HEK293 (cell line): Measurements from ENCODE around the gene CEBPE.

Source experiments
- BCL11A ChIP-seq: fragments of 450-650 bp; formaldehyde crosslinking; IDR thresholded peaks from 2 replicates; pipeline ENCODE4 v1.5.1; 2016; ENCODE audit warnings: low read depth, missing biosample characterization, missing genetic modification characterization
- HOXC10 ChIP-seq: sonication (generic); formaldehyde crosslinking; IDR thresholded peaks from 2 replicates; pipeline ENCODE4 v1.8.1; 2023; ENCODE audit warnings: mild to moderate bottlenecking, missing genetic modification reagents
- IKZF3 ChIP-seq: fragments of 450-650 bp; IDR thresholded peaks from 2 replicates; pipeline ENCODE4 v1.5.0; 2018; ENCODE audit warnings: missing biosample characterization, mild to moderate bottlenecking, missing genetic modification characterization, moderate library complexity
- KLF1 ChIP-seq: fragments of 450-650 bp; formaldehyde crosslinking; IDR thresholded peaks from 2 replicates; pipeline ENCODE4 v1.5.1; 2016; ENCODE audit warnings: missing biosample characterization, missing genetic modification characterization
- OVOL3 ChIP-seq: fragments of 450-650 bp; formaldehyde crosslinking; IDR thresholded peaks from 2 replicates; pipeline ENCODE4 v1.5.1; 2016; ENCODE audit warnings: missing biosample characterization, missing genetic modification characterization
- SETDB1 ChIP-seq: IDR thresholded peaks from one replicate; pipeline ENCODE4 v1.6.1; 2017; ENCODE audit warnings: mild to moderate bottlenecking, low read length, moderate library complexity, mixed read lengths; ENCODE audit not compliant: insufficient read length
- SP3 ChIP-seq: fragments of 450-650 bp; formaldehyde crosslinking; IDR thresholded peaks from 2 replicates; pipeline ENCODE4 v1.5.1; 2016; ENCODE audit warnings: missing biosample characterization, missing genetic modification characterization
- YY1 ChIP-seq: fragments of 450-650 bp; formaldehyde crosslinking; IDR thresholded peaks from 2 replicates; pipeline ENCODE4 v1.5.1; 2018; ENCODE audit warnings: missing biosample characterization, missing genetic modification characterization
- ZBTB20 ChIP-seq: fragments of 450-650 bp; formaldehyde crosslinking; IDR thresholded peaks from 2 replicates; pipeline ENCODE4 v1.5.1; 2016; ENCODE audit warnings: missing biosample characterization, missing genetic modification characterization
- ZBTB21 ChIP-seq: fragments of 450-650 bp; formaldehyde crosslinking; IDR thresholded peaks from 2 replicates; pipeline ENCODE4 v1.5.1; 2017; ENCODE audit warnings: missing biosample characterization, missing genetic modification characterization
- ZIC2 ChIP-seq: fragments of 450-650 bp; formaldehyde crosslinking; IDR thresholded peaks from 2 replicates; pipeline ENCODE4 v1.5.1; 2016; ENCODE audit warnings: missing biosample characterization, missing genetic modification characterization
- ZNF10 ChIP-seq: fragments of 450-650 bp; formaldehyde crosslinking; IDR thresholded peaks from 2 replicates; pipeline ENCODE4 v1.5.1; 2017; ENCODE audit warnings: missing biosample characterization, missing genetic modification characterization
- ZNF146 ChIP-seq: fragments of 450-650 bp; formaldehyde crosslinking; IDR thresholded peaks from 2 replicates; pipeline ENCODE4 v1.5.1; 2016; ENCODE audit warnings: missing biosample characterization, missing genetic modification characterization
- ZNF202 ChIP-seq: fragments of 450-650 bp; formaldehyde crosslinking; IDR thresholded peaks from 2 replicates; pipeline ENCODE4 v1.5.1; 2016; ENCODE audit warnings: missing biosample characterization, missing genetic modification characterization, borderline replicate concordance
- ZNF248 ChIP-seq: fragments of 450-650 bp; formaldehyde crosslinking; IDR thresholded peaks from 2 replicates; pipeline ENCODE4 v1.5.1; 2017; ENCODE audit warnings: missing biosample characterization, missing genetic modification characterization
- ZNF341 ChIP-seq: fragments of 450-650 bp; formaldehyde crosslinking; IDR thresholded peaks from 2 replicates; pipeline ENCODE4; 2016; ENCODE audit warnings: low read depth, missing biosample characterization, missing genetic modification characterization
- ZNF354C ChIP-seq: fragments of 450-650 bp; formaldehyde crosslinking; IDR thresholded peaks from 2 replicates; pipeline ENCODE4 v1.5.1; 2016; ENCODE audit warnings: missing biosample characterization, missing genetic modification characterization, low read depth, borderline replicate concordance
- ZNF416 ChIP-seq: fragments of 450-650 bp; formaldehyde crosslinking; IDR thresholded peaks from 2 replicates; pipeline ENCODE4 v1.5.1; 2016; ENCODE audit warnings: missing biosample characterization, missing genetic modification characterization
- ZNF473 ChIP-seq: fragments of 450-650 bp; formaldehyde crosslinking; IDR thresholded peaks from 2 replicates; pipeline ENCODE4 v1.5.1; 2017; ENCODE audit warnings: missing biosample characterization, missing genetic modification characterization
- ZNF548 ChIP-seq: fragments of 450-650 bp; formaldehyde crosslinking; IDR thresholded peaks from 2 replicates; pipeline ENCODE4 v1.5.1; 2016; ENCODE audit warnings: missing biosample characterization, missing genetic modification characterization
- ZNF561 ChIP-seq: fragments of 450-650 bp; IDR thresholded peaks from 2 replicates; pipeline ENCODE4 v1.5.1; 2018; ENCODE audit warnings: missing biosample characterization, missing genetic modification characterization, borderline replicate concordance
- ZNF747 ChIP-seq: fragments of 450-650 bp; formaldehyde crosslinking; IDR thresholded peaks from 2 replicates; pipeline ENCODE4 v1.5.1; 2016; ENCODE audit warnings: missing biosample characterization, missing genetic modification characterization
- ZNF777 ChIP-seq: fragments of 450-650 bp; formaldehyde crosslinking; IDR thresholded peaks from 2 replicates; pipeline ENCODE4 v1.5.1; 2017; ENCODE audit warnings: missing biosample characterization, missing genetic modification characterization, borderline replicate concordance
- ZNF785 ChIP-seq: fragments of 450-650 bp; formaldehyde crosslinking; IDR thresholded peaks from 2 replicates; pipeline ENCODE4 v1.5.1; 2016; ENCODE audit warnings: missing biosample characterization, missing genetic modification characterization
- ZXDB ChIP-seq: fragments of 450-650 bp; formaldehyde crosslinking; IDR thresholded peaks from 2 replicates; pipeline ENCODE4 v1.5.1; 2016; ENCODE audit warnings: missing biosample characterization, missing genetic modification characterization
- TF ChIP-seq, protein P1 (sequence below): fragments of 450-650 bp; formaldehyde crosslinking; IDR thresholded peaks from 2 replicates; pipeline ENCODE4 v1.5.1; 2017; ENCODE audit warnings: missing biosample characterization, missing genetic modification characterization
- TF ChIP-seq, protein P2 (sequence below): fragments of 450-650 bp; formaldehyde crosslinking; conservative IDR thresholded peaks from 2 replicates; pipeline ENCODE4 v1.5.1; 2016; ENCODE audit warnings: low read depth, missing biosample characterization, missing genetic modification characterization
- TF ChIP-seq, protein P3 (sequence below): fragments of 450-650 bp; formaldehyde crosslinking; IDR thresholded peaks from 2 replicates; pipeline ENCODE4 v1.5.1; 2016; ENCODE audit warnings: missing biosample characterization, missing genetic modification characterization
- TF ChIP-seq, protein P4 (sequence below): fragments of 450-650 bp; formaldehyde crosslinking; IDR thresholded peaks from 2 replicates; pipeline ENCODE4 v1.5.1; 2016; ENCODE audit warnings: missing biosample characterization, missing genetic modification characterization
- TF ChIP-seq, protein P5 (sequence below): fragments of 450-650 bp; formaldehyde crosslinking; IDR thresholded peaks from 2 replicates; pipeline ENCODE4 v1.5.1; 2017; ENCODE audit warnings: missing biosample characterization, missing genetic modification characterization

CEBPE gene

DNA sequence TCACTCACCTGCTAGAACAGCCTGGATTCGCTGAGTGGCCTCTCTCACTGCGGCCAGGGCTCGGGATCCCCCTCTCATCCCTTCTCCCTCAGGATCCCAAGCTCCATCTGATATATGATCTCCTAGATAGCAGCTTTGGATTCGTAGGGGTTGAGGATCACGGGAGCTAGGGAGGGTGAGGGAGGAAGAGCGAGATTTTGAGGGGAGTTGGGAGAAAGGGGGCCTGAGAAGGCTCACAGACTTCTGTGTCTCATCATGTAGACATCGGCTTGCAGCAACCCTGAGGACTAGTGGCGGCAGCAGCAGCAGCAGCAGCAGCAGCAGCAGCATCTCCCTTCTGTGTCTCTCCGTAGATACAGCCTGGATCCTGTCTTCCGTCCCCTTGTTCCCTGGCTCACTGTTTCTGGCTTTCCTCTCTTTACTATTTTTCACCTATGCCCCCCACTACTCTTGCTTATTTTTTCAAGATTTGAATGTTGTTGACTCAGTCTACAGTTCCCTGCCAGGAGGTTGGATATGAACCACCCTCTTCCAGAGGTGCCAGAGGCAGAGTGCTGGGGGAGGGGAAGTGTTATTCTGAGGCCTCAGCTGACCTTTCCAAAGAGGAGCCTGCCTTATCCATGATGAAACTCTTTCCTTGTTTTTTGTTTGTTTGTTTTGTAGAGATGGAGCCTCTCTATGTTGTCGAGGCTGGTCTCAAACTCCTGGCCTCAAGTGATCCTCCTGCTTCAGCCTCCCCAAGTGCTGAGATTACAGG lies 14.3 kb downstream of the CEBPE start, which contains the start of gene CIROP (continued):
- TF ChIP-seq, protein P1, sequence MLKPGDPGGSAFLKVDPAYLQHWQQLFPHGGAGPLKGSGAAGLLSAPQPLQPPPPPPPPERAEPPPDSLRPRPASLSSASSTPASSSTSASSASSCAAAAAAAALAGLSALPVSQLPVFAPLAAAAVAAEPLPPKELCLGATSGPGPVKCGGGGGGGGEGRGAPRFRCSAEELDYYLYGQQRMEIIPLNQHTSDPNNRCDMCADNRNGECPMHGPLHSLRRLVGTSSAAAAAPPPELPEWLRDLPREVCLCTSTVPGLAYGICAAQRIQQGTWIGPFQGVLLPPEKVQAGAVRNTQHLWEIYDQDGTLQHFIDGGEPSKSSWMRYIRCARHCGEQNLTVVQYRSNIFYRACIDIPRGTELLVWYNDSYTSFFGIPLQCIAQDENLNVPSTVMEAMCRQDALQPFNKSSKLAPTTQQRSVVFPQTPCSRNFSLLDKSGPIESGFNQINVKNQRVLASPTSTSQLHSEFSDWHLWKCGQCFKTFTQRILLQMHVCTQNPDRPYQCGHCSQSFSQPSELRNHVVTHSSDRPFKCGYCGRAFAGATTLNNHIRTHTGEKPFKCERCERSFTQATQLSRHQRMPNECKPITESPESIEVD (tag by site-specific recombination): no peak
- TF ChIP-seq ZBTB20 (tag by site-specific recombination) (no peak), ZNF202 (no peak), ZNF747 (tag by site-specific recombination) (no peak), ZIC2 (tag by site-specific recombination) (no peak), ZXDB (tag by site-specific recombination) (no peak; the same call in 1 of the 2 replicates), ZBTB21 (no peak), HOXC10 (CRISPR knock-in tag) (no peak), ZNF548 (tag by site-specific recombination) (no peak), ZNF416 (no peak), ZNF561 (tag by site-specific recombination) (no peak; the same call in 1 of the 2 replicates), YY1 (tag by site-specific recombination) (no peak), ZNF341 (tag by site-specific recombination) (peak; percentile 55; the same call in 1 of the 2 replicates), ZNF146 (tag by site-specific recombination) (no peak), SP3 (tag by site-specific recombination) (no peak), KLF1 (tag by site-specific recombination) (no peak), BCL11A (tag by site-specific recombination) (no peak), OVOL3 (no peak), SETDB1 (no peak), ZNF354C (no peak), ZNF473 (tag by site-specific recombination) (no peak), ZNF777 (tag by site-specific recombination) (no peak), ZNF10 (tag by site-specific recombination) (0 out of 2 replicates have a peak, but pooled peaks have one; percentile 11), ZNF785 (no peak), IKZF3 (peak; percentile 64), ZNF248 (tag by site-specific recombination) (no peak)
- TF ChIP-seq, protein P2, sequence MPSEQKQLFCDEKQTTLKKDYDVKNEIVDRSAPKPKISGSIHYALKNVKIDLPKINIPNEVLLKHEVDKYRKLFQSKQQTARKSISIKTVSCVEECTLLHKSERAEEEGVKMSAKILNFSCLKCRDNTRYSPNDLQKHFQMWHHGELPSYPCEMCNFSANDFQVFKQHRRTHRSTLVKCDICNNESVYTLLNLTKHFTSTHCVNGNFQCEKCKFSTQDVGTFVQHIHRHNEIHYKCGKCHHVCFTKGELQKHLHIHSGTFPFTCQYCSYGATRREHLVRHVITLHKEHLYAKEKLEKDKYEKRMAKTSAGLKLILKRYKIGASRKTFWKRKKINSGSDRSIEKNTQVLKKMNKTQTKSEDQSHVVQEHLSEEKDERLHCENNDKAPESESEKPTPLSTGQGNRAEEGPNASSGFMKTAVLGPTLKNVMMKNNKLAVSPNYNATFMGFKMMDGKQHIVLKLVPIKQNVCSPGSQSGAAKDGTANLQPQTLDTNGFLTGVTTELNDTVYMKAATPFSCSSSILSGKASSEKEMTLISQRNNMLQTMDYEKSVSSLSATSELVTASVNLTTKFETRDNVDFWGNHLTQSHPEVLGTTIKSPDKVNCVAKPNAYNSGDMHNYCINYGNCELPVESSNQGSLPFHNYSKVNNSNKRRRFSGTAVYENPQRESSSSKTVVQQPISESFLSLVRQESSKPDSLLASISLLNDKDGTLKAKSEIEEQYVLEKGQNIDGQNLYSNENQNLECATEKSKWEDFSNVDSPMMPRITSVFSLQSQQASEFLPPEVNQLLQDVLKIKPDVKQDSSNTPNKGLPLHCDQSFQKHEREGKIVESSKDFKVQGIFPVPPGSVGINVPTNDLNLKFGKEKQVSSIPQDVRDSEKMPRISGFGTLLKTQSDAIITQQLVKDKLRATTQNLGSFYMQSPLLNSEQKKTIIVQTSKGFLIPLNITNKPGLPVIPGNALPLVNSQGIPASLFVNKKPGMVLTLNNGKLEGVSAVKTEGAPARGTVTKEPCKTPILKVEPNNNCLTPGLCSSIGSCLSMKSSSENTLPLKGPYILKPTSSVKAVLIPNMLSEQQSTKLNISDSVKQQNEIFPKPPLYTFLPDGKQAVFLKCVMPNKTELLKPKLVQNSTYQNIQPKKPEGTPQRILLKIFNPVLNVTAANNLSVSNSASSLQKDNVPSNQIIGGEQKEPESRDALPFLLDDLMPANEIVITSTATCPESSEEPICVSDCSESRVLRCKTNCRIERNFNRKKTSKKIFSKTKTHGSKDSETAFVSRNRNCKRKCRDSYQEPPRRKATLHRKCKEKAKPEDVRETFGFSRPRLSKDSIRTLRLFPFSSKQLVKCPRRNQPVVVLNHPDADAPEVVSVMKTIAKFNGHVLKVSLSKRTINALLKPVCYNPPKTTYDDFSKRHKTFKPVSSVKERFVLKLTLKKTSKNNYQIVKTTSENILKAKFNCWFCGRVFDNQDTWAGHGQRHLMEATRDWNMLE (tag by site-specific recombination): no peak
- TF ChIP-seq, protein P3, sequence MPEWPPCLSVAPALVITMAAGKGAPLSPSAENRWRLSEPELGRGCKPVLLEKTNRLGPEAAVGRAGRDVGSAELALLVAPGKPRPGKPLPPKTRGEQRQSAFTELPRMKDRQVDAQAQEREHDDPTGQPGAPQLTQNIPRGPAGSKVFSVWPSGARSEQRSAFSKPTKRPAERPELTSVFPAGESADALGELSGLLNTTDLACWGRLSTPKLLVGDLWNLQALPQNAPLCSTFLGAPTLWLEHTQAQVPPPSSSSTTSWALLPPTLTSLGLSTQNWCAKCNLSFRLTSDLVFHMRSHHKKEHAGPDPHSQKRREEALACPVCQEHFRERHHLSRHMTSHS (tag by site-specific recombination): no peak
- TF ChIP-seq, protein P4, sequence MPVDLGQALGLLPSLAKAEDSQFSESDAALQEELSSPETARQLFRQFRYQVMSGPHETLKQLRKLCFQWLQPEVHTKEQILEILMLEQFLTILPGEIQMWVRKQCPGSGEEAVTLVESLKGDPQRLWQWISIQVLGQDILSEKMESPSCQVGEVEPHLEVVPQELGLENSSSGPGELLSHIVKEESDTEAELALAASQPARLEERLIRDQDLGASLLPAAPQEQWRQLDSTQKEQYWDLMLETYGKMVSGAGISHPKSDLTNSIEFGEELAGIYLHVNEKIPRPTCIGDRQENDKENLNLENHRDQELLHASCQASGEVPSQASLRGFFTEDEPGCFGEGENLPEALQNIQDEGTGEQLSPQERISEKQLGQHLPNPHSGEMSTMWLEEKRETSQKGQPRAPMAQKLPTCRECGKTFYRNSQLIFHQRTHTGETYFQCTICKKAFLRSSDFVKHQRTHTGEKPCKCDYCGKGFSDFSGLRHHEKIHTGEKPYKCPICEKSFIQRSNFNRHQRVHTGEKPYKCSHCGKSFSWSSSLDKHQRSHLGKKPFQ (tag by site-specific recombination): no peak
- TF ChIP-seq, protein P5, sequence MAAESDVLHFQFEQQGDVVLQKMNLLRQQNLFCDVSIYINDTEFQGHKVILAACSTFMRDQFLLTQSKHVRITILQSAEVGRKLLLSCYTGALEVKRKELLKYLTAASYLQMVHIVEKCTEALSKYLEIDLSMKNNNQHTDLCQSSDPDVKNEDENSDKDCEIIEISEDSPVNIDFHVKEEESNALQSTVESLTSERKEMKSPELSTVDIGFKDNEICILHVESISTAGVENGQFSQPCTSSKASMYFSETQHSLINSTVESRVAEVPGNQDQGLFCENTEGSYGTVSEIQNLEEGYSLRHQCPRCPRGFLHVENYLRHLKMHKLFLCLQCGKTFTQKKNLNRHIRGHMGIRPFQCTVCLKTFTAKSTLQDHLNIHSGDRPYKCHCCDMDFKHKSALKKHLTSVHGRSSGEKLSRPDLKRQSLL: peak; percentile 97
